Renal cortical epithelial cell (primary cell): ENCODE data around the gene COL4A1. TPM values are rescaled to one million over a fixed set of nuclear protein-coding genes. Genes with fewer than 3 reads are reported as not detected.
"Not testable (repeated sequence)": the region's sequence is repeated elsewhere in the genome, so short reads cannot be mapped to it uniquely, and the experiment has no call there.

Experiments used
- DNase-seq: peaks from one replicate; pipeline ENCODE4 v3.0.0-alpha.2; 2011; ENCODE audit warnings: low read depth
- total RNA-seq: library from RNA; depleted of rRNA; stranded (reverse); fragments of >200 nt; gene quantifications from 2 replicates; pipeline ENCODE4 v1.2.3, GENCODE V29; 2014

The COL4A1 gene
- total RNA-seq, 1 donor from 2014 or later = 1,793 TPM

GRCh38 chr13:110323172-110323891, 16.4 kb upstream of the COL4A1 start:
- peak; percentile 89 for DNase-seq

- no peak for DNase-seq
These were observed 15.8 kb upstream of the COL4A1 start for GRCh38 chr13:110322828-110323171.

- no peak for DNase-seq
These were observed 15.3 kb upstream of the COL4A1 start for GRCh38 chr13:110322126-110322827.

- DNase-seq = not testable (repeated sequence)
These were observed 14.6 kb upstream of the COL4A1 start for GRCh38 chr13:110321573-110321972.

DNA sequence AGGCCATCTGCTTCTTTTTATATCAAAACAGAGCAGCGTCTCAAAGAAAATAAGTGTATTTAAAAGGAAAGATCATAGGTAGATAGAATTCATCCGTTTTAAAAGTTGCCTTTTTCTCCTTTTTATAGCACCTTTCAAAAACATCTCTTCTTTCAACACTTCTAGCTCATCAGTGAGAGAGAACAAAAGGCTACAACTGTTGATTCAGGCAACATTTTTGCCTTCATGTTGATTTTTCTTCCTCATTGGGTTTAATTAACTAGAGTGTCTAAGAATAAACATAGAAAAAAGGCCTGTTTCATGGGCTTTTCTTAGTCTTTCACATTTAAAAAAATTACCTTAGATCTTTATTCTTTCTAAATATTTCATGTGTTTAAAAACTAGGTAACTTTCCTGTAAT, 13.7 kb upstream of the COL4A1 start:
- DNase-seq = no peak

- DNase-seq = peak; percentile 99
These were observed 13.0 kb upstream of the COL4A1 start for GRCh38 chr13:110319774-110320509.

- DNase-seq = no peak
These were observed 12.4 kb upstream of the COL4A1 start for GRCh38 chr13:110319397-110319773.

- DNase-seq = no peak
These were observed 12.0 kb upstream of the COL4A1 start for GRCh38 chr13:110318920-110319319.

DNA sequence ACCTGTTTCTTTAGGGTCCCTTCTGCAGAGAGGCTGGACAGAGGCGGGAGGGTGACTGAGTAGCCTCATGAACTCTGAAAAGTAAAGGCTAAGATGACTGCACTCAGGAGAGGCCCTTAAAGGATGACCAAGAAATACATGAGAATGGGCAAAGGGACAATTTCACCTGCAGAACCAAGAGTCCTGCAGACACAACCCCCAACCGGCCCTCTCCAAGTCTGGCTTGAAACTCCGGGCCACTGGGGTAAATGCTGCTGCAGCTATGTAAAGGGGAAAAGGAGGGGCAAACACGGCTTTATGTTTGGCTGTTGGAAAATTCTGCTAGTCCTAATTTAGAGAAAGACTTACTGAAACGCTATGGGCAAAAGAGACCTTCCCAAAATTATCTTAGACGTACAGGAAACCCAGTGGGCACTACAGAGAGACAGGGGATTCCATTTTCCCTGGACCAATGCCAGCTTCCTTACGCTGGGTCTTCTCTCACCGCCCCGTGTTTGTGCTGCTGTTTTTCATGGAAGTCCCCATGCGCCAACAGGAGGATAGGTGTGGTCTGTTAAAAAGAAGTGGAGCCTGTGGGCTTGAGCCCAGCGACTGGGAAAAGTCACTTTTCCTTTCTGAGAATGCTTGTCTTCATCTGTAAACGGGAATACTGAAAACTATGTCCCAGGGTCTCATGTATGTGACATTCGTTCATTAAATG, 10.7 kb upstream of the COL4A1 start:
- DNase-seq = no peak

GRCh38 chr13:110317093-110317492, 10.1 kb upstream of the COL4A1 start:
- no peak for DNase-seq

DNA sequence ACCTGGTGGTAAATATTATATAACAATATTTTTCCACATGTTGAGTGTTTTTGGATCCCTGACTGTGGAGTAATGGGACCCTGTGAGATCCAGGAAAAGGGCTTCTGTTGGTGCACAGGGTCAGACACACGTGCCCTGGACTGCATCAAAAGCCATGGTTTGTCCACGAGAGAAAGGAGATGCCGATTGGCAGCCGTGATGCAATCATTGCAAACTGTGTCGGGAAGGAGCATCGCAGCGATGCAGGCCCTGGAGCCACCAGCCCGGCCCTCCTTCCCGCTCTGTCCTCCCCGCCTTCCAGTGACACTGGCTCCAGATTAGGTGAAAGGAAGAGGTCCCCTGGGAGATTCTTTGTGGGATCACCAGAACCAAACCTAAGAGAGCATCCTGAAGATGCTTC, 9.2 kb upstream of the COL4A1 start:
- no peak for DNase-seq

- DNase-seq = no peak
These were observed 7.7 kb upstream of the COL4A1 start for GRCh38 chr13:110314516-110315245.

DNA sequence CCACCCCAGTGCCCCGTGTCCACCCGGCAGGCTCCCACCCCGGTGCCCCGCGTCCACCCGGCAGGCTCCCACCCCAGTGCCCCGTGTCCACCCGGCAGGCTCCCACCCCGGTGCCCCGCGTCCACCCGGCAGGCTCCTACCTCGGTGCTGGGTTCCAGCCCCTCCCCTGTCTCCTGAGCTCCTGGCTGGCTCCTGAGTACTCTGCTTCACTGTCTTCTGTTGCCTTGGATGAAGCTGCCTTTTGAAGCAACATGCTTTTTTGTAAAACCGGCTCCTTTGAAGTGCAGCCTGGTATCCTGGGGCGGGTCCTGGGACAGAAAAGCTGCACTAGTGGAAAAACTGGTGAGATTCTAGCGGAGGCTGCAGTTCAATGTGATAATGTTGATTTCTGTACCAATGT, 6.8 kb upstream of the COL4A1 start:
- not testable (repeated sequence) for DNase-seq

DNA sequence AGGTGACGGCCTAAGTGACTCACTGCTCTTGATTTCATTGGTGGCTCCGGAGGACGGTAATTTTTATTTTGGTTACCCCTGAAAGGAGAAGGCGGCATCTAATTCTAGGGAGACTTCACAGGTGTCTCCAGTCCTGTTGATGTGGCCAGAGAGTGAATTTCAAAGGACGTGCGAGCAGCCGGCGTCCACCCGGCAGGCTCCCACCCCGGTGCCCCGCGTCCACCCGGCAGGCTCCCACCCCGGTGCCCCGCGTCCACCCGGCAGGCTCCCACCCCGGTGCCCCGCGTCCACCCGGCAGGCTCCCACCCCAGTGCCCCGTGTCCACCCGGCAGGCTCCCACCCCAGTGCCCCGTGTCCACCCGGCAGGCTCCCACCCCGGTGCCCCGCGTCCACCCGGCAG, 6.3 kb upstream of the COL4A1 start:
- not testable (repeated sequence) for DNase-seq

GRCh38 chr13:110312339-110313031, 5.5 kb upstream of the COL4A1 start:
- peak; percentile 93 for DNase-seq

- no peak for DNase-seq
These were observed 4.7 kb upstream of the COL4A1 start for GRCh38 chr13:110311443-110312338.

GRCh38 chr13:110310541-110311442, 3.8 kb upstream of the COL4A1 start:
- no peak for DNase-seq

DNA sequence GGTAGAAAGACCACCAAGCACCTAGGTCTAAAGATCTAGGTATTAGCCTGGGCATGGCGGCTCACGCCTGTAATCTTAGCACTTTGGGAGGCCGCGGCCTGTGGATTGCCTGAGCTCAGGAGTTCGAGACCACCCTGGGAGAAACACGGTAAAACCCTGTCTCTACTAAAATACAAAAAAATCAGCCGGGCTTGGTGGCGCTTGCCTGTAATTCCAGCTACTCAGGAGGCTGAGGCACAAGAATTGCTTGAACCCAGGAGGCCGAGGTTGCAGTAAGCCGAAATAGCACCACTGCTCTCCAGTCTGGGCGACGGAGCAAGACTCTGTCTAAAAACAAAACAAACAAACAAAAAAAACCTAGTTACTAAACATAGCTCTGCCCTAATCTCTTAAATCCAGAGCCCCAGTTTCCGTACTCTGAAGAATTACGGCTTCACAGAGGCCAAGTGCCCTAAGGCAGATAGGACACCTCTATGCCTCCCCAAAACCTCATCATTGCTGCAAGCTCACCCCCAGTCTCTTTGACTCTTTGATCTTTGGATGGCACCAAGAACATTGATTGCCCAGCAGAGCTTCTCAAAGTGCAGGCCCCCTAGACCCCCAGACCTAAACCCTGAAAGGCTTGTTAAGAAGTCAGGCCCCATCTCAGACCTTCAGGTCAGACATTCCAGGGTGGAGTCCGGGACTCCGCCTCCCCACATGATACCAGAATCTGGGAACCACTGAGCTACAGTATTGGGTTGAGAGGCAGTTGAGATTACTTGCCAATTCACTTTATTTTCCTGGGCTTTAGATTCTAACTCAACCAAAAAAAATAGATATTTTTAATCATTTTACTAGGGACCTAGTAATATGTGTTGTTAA, 2.9 kb upstream of the COL4A1 start:
- no peak for DNase-seq
